ENCODE data around the gene FARS2. TPM values are rescaled to one million over a fixed set of nuclear protein-coding genes. Genes with fewer than 3 reads are reported as not detected.
A peak's percentile ranks its signal among the peaks of the same experiment; 100 is the strongest.

Gene FARS2
- total RNA-seq = 21.1 and 23.3 TPM in 2 replicates
- long read RNA-seq, transcript FARS2-201 (7 exons, 1,663 nt) = major isoform, 57 of 80 reads
- long read RNA-seq, transcript FARS2-202 (7 exons, 1,692 nt) = minor isoform, 6 of 80 reads
- long read RNA-seq, partial matches to known transcripts = 3 of 80 reads
- long read RNA-seq, other reads (novel, unspliced or antisense) = 14 of 80 reads

- peaks cover 27% of the 10 kb centered on the region for H3K4me1 Mint-ChIP-seq
- DNase-seq (ENCODE audit: low read depth, low spot score) = peak; percentile 89
- peak within 1 kb of the TSS; percentile 100 for H3K27ac Mint-ChIP-seq (ENCODE audit: unreplicated experiment)
- peaks cover 13% of the 10 kb centered on the region for H3K36me3 Mint-ChIP-seq (ENCODE audit: low read depth)
- H3K4me3 Mint-ChIP-seq = peak within 1 kb of the TSS; percentile 100
- no peaks in the 10 kb centered on the region for H3K9me3 Mint-ChIP-seq
- TF ChIP-seq CTCF (conservative IDR thresholded peaks at IDR 0.05) = peak; percentile 59
- no peaks in the 10 kb centered on the region for H3K27me3 Mint-ChIP-seq (ENCODE audit: low read depth)
Observed at GRCh38 chr6:5260661-5261544, at the start of gene FARS2, which contains the start of gene LYRM4. FARS2 (plus strand) TSS chr6:5261513. LYRM4 (minus strand) TSS chr6:5260950; CDS start chr6:5260733, 217 bp downstream.

GRCh38 chr6:5213836-5214235 lies 47.5 kb upstream of the FARS2 start:
- no peaks in the 10 kb centered on the region for H3K27me3 Mint-ChIP-seq (ENCODE audit: low read depth)
- H3K9me3 Mint-ChIP-seq = no peaks in the 10 kb centered on the region
- TF ChIP-seq CTCF (conservative IDR thresholded peaks at IDR 0.05) = no peak
- H3K27ac Mint-ChIP-seq (ENCODE audit: unreplicated experiment) = peak overlapping the region; percentile 81
- H3K36me3 Mint-ChIP-seq (ENCODE audit: low read depth) = peaks cover 2% of the 10 kb centered on the region
- peaks cover 11% of the 10 kb centered on the region for H3K4me1 Mint-ChIP-seq
- no peak overlapping the region for H3K4me3 Mint-ChIP-seq
- no peak for DNase-seq (ENCODE audit: low read depth, low spot score)

- Mint-ChIP-seq H3K4me3 (no peak overlapping the region), H3K4me1 (peaks cover 18% of the 10 kb centered on the region), H3K9me3 (no peaks in the 10 kb centered on the region), H3K27me3 (ENCODE audit: low read depth) (no peaks in the 10 kb centered on the region), H3K36me3 (ENCODE audit: low read depth) (peaks cover 2% of the 10 kb centered on the region), H3K27ac (ENCODE audit: unreplicated experiment) (no peak overlapping the region)
- TF ChIP-seq CTCF (conservative IDR thresholded peaks at IDR 0.05) = peak; percentile 68
- DNase-seq (ENCODE audit: low read depth, low spot score) = peak; percentile 44
Observed at GRCh38 chr6:5214570-5215052, 46.7 kb upstream of the FARS2 start.

- Mint-ChIP-seq H3K27me3 (ENCODE audit: low read depth) (no peaks in the 10 kb centered on the region), H3K9me3 (no peaks in the 10 kb centered on the region), H3K4me1 (peaks cover 23% of the 10 kb centered on the region), H3K27ac (ENCODE audit: unreplicated experiment) (no peak overlapping the region), H3K4me3 (no peak overlapping the region), H3K36me3 (ENCODE audit: low read depth) (peaks cover 2% of the 10 kb centered on the region)
- no peak for DNase-seq (ENCODE audit: low read depth, low spot score)
- no peak for TF ChIP-seq CTCF (conservative IDR thresholded peaks at IDR 0.05)
Observed at GRCh38 chr6:5215159-5215558, 46.2 kb upstream of the FARS2 start.

GRCh38 chr6:5215799-5216198 lies 45.5 kb upstream of the FARS2 start:
- H3K36me3 Mint-ChIP-seq (ENCODE audit: low read depth) = peaks cover 2% of the 10 kb centered on the region
- peaks cover 24% of the 10 kb centered on the region for H3K4me1 Mint-ChIP-seq
- TF ChIP-seq CTCF (conservative IDR thresholded peaks at IDR 0.05) = no peak
- H3K27ac Mint-ChIP-seq (ENCODE audit: unreplicated experiment) = no peak overlapping the region
- H3K4me3 Mint-ChIP-seq = no peak overlapping the region
- no peak for DNase-seq (ENCODE audit: low read depth, low spot score)
- H3K27me3 Mint-ChIP-seq (ENCODE audit: low read depth) = no peaks in the 10 kb centered on the region
- H3K9me3 Mint-ChIP-seq = no peaks in the 10 kb centered on the region

All from neural crest cell (in vitro differentiated cells).